ENCODE measurements around the gene FBLN1. TPM values are rescaled to one million over a fixed set of nuclear protein-coding genes. Genes with fewer than 3 reads are reported as not detected.
A peak's percentile ranks its signal among the peaks of the same experiment; 100 is the strongest.

FBLN1 gene
- total and polyA plus RNA-seq, 9 donors, result 93.4 to 235 (median 155) TPM

- H3K9me3 ChIP-seq (replicated peaks; ENCODE audit: control insufficient read depth, low read depth, low read length), result no peaks in the 10 kb centered on the region
- H3K36me3 ChIP-seq (ENCODE audit: control insufficient read depth, insufficient read depth, low read length), result peaks cover 4% of the 10 kb centered on the region
- no peak overlapping the region for H3K4me3 ChIP-seq (ENCODE audit: low read length)
- no peaks in the 10 kb centered on the region for H3K27me3 ChIP-seq (ENCODE audit: control insufficient read depth, insufficient read depth, low read length)
- no peak for DNase-seq
- peaks cover 13% of the 10 kb centered on the region for H3K4me1 ChIP-seq (ENCODE audit: control insufficient read depth, insufficient read depth, low read length)
- 83% methylated on average over 16 of the region's 16 CpGs for WGBS (ENCODE audit: insufficient coverage)
- no peak overlapping the region for H3K27ac ChIP-seq (ENCODE audit: low read length)
Measured at GRCh38 chr22:45581549-45582080, 78.9 kb downstream of the FBLN1 start.

DNA sequence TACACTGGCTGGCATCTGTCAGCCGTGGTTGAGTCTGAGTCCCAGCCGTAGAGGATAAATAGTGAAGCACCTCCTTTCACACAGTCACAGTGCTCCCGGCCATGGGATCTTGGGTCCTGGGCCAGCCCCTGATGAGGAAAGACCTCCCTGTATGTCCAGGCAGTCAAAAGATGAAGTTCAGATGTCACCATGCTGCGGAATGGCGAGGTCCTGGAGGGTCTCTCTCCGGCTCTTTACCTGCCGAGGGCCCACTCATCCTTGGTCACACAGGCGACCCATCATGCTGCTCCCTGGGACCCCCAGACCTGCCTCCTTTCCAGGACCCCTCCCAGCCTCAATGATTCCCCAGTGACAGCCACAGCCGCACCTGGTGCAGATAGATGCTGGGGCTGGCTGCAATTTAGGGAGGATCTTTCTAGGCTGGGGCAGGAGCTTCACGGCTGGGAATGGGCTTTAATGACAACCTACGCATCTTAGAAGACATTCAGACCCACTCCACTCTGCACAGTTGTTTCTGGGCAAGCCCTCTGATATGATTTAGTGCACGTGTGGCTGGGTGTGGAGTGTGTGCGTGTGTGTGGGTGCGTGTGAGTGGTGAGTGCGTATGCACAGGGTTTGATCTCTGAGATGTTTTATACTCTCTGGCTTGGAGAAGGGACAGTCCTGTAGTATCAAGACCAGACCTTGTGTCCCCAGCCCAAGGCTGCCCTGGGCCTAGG lies 79.7 kb downstream of the FBLN1 start:
- Histone ChIP-seq H3K27me3 (ENCODE audit: control insufficient read depth, insufficient read depth, low read length) (no peaks in the 10 kb centered on the region), H3K27ac (ENCODE audit: low read length) (no peak overlapping the region), H3K36me3 (ENCODE audit: control insufficient read depth, insufficient read depth, low read length) (peaks cover 4% of the 10 kb centered on the region), H3K4me1 (ENCODE audit: control insufficient read depth, insufficient read depth, low read length) (peaks cover 13% of the 10 kb centered on the region), H3K4me3 (ENCODE audit: low read length) (no peak overlapping the region), H3K9me3 (replicated peaks; ENCODE audit: control insufficient read depth, low read depth, low read length) (no peaks in the 10 kb centered on the region)
- DNase-seq, result no peak
- WGBS (ENCODE audit: insufficient coverage), result 58% methylated on average over 10 of the region's 15 CpGs

DNA sequence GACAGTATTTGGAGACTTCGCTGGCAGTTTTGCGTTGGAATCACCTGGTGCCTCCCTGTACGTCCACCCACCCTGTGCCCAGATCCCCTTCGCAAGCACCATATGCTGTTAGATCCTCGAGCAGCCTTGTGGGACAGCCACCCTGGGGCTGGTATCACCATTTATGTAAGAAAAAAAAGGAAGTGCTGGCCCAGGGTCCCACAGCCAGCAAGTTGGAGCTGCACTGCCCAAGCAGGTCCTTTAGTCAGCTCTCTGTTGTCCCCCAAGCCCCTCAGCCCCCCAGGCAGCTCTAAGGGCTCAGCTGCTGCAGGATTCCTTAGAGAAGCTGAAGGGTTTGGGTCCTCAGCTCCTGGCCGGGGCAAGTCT lies 80.3 kb downstream of the FBLN1 start:
- peaks cover 13% of the 10 kb centered on the region for H3K4me1 ChIP-seq (ENCODE audit: control insufficient read depth, insufficient read depth, low read length)
- H3K27ac ChIP-seq (ENCODE audit: low read length), result no peak overlapping the region
- peaks cover 4% of the 10 kb centered on the region for H3K36me3 ChIP-seq (ENCODE audit: control insufficient read depth, insufficient read depth, low read length)
- no peaks in the 10 kb centered on the region for H3K27me3 ChIP-seq (ENCODE audit: control insufficient read depth, insufficient read depth, low read length)
- 86% methylated on average over 6 of the region's 6 CpGs for WGBS (ENCODE audit: insufficient coverage)
- DNase-seq, result no peak
- no peak overlapping the region for H3K4me3 ChIP-seq (ENCODE audit: low read length)
- no peaks in the 10 kb centered on the region for H3K9me3 ChIP-seq (replicated peaks; ENCODE audit: control insufficient read depth, low read depth, low read length)

DNA sequence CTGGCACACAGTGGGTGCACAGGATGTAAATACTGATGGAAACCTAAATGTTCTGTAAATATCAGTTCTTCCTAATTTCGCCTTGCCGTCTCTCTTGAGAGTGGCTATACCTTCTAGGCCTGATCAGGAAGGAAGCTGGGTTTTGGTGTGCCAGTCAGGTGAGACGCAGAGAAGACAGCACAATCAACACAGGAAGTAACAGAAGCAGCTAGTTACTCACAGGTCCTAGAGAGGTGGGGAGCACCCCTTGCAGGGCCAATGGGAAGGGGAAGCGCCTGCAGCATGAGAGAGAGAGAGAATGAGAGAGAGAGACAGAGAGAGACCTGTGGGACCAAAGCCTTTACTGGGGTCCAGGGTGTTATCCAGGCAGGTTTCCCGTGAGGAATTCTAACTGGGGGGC lies 80.8 kb downstream of the FBLN1 start:
- DNase-seq, result no peak
- Histone ChIP-seq H3K4me1 (ENCODE audit: control insufficient read depth, insufficient read depth, low read length) (peaks cover 13% of the 10 kb centered on the region), H3K4me3 (ENCODE audit: low read length) (no peak overlapping the region), H3K27me3 (ENCODE audit: control insufficient read depth, insufficient read depth, low read length) (no peaks in the 10 kb centered on the region), H3K27ac (ENCODE audit: low read length) (no peak overlapping the region), H3K9me3 (replicated peaks; ENCODE audit: control insufficient read depth, low read depth, low read length) (no peaks in the 10 kb centered on the region), H3K36me3 (ENCODE audit: control insufficient read depth, insufficient read depth, low read length) (peaks cover 7% of the 10 kb centered on the region)
- 67% methylated on average over 1 of the region's 5 CpGs for WGBS (ENCODE audit: insufficient coverage)

DNA sequence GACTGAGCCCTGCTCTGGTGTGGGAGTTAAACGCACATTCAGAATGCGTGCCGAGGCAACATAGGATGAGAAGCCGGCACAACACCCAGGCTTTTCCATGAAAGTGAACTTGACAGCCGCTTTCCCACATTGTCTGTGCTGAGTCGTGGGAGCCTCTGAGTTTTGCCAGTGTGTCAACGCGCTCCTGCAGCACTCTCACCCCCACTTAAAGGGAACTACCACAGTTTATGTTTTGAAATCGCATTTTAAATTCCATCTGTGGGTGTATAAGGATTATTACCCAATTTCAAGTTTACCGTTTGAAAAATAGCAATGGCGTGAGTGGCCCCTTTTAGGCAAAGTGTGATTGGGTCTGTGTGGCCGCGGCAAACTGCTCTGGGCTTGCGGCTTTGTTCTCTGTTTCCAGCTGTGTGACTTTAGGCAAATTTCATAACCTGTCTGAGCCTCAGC lies 81.5 kb downstream of the FBLN1 start:
- Histone ChIP-seq H3K4me1 (ENCODE audit: control insufficient read depth, insufficient read depth, low read length) (peaks cover 13% of the 10 kb centered on the region), H3K4me3 (ENCODE audit: low read length) (no peak overlapping the region), H3K9me3 (replicated peaks; ENCODE audit: control insufficient read depth, low read depth, low read length) (no peaks in the 10 kb centered on the region), H3K27me3 (ENCODE audit: control insufficient read depth, insufficient read depth, low read length) (no peaks in the 10 kb centered on the region), H3K36me3 (ENCODE audit: control insufficient read depth, insufficient read depth, low read length) (peaks cover 3% of the 10 kb centered on the region), H3K27ac (ENCODE audit: low read length) (no peak overlapping the region)
- 52% methylated on average over 7 of the region's 14 CpGs for WGBS (ENCODE audit: insufficient coverage)
- DNase-seq, result no peak

DNA sequence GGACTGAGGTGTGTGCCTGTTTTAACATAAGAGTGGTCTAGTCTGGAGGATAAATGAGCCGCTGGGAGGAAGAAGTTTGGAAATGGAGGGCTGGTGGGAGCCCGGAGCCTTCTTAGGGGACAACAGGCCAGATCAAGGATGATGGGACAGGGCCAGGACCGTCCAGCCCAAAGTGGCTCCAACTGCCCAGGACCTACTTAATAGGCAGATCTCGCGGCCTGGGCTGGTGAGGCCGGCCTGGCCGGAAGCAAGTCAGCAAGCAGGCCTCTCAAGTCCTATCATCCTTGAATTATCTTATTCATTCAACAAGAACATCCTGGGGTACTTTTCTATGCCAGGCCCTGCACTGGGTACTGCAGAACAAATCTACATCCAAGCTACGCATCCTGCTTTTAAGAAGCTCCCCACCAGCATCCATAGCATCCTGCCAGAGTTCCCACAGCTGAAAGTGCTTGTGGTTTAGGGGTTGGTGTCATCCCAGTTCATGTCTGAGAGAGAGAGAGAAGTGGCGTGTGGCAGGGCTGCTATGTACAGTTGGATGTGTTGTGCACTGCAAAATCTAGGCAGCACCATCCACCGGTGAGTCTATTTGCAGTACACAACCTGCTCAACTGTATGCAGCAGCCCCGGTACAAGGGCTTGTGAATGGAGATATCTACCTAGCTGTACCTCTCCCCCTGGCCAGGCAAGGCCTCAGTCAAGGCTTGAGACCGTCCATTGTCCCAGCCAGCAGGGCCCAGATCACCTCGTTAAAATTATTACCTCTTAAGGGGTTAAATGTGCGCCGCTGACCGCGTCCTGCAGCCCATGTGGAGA lies 82.1 kb downstream of the FBLN1 start:
- 63% methylated on average over 15 of the region's 17 CpGs for WGBS (ENCODE audit: insufficient coverage)
- Histone ChIP-seq H3K27me3 (ENCODE audit: control insufficient read depth, insufficient read depth, low read length) (no peaks in the 10 kb centered on the region), H3K4me1 (ENCODE audit: control insufficient read depth, insufficient read depth, low read length) (peaks cover 13% of the 10 kb centered on the region), H3K36me3 (ENCODE audit: control insufficient read depth, insufficient read depth, low read length) (peaks cover 3% of the 10 kb centered on the region), H3K9me3 (replicated peaks; ENCODE audit: control insufficient read depth, low read depth, low read length) (no peaks in the 10 kb centered on the region), H3K4me3 (ENCODE audit: low read length) (no peak overlapping the region), H3K27ac (ENCODE audit: low read length) (no peak overlapping the region)
- no peak for DNase-seq

DNA sequence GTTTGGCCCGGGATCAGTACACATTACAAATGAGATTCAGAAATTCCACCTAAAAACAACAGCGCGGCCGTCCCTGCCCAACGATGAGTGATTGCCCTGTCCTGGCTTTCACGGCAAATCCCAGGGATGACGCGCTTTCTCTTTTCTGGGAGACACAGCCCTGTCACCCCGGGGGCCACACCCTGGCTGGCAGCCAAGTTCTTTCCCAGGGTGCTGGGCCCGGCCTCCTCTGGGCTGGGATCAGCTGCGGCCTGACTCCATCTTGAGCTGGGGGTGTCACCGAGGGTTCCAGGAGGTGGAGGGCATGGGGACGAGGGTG lies 82.7 kb downstream of the FBLN1 start:
- Histone ChIP-seq H3K36me3 (ENCODE audit: control insufficient read depth, insufficient read depth, low read length) (peaks cover 3% of the 10 kb centered on the region), H3K9me3 (replicated peaks; ENCODE audit: control insufficient read depth, low read depth, low read length) (no peaks in the 10 kb centered on the region), H3K27me3 (ENCODE audit: control insufficient read depth, insufficient read depth, low read length) (no peaks in the 10 kb centered on the region), H3K4me1 (ENCODE audit: control insufficient read depth, insufficient read depth, low read length) (peaks cover 13% of the 10 kb centered on the region), H3K27ac (ENCODE audit: low read length) (no peak overlapping the region), H3K4me3 (ENCODE audit: low read length) (no peak overlapping the region)
- DNase-seq, result peak; percentile 57
- WGBS (ENCODE audit: insufficient coverage), result 22% methylated on average over 9 of the region's 13 CpGs

GRCh38 chr22:45585946-45586540 lies 83.4 kb downstream of the FBLN1 start:
- Histone ChIP-seq H3K27me3 (ENCODE audit: control insufficient read depth, insufficient read depth, low read length) (no peaks in the 10 kb centered on the region), H3K27ac (ENCODE audit: low read length) (no peak overlapping the region), H3K4me1 (ENCODE audit: control insufficient read depth, insufficient read depth, low read length) (peaks cover 13% of the 10 kb centered on the region), H3K4me3 (ENCODE audit: low read length) (no peak overlapping the region), H3K36me3 (ENCODE audit: control insufficient read depth, insufficient read depth, low read length) (peaks cover 3% of the 10 kb centered on the region), H3K9me3 (replicated peaks; ENCODE audit: control insufficient read depth, low read depth, low read length) (no peaks in the 10 kb centered on the region)
- no peak for DNase-seq
- WGBS (ENCODE audit: insufficient coverage), result 77% methylated on average over 18 of the region's 19 CpGs

GRCh38 chr22:45586651-45587405 lies 84.1 kb downstream of the FBLN1 start:
- Histone ChIP-seq H3K36me3 (ENCODE audit: control insufficient read depth, insufficient read depth, low read length) (peaks cover 3% of the 10 kb centered on the region), H3K4me1 (ENCODE audit: control insufficient read depth, insufficient read depth, low read length) (peaks cover 13% of the 10 kb centered on the region), H3K27me3 (ENCODE audit: control insufficient read depth, insufficient read depth, low read length) (no peaks in the 10 kb centered on the region), H3K9me3 (replicated peaks; ENCODE audit: control insufficient read depth, low read depth, low read length) (no peaks in the 10 kb centered on the region), H3K27ac (ENCODE audit: low read length) (no peak overlapping the region), H3K4me3 (ENCODE audit: low read length) (no peak overlapping the region)
- no peak for DNase-seq
- WGBS (ENCODE audit: insufficient coverage), result 84% methylated on average over 24 of the region's 31 CpGs
